T-cell (primary cell): ENCODE measurements around the gene SSH3. TPM values are rescaled to one million over a fixed set of nuclear protein-coding genes. Genes with fewer than 3 reads are reported as not detected.

Experiments used
- ATAC-seq, 4 experiments: fragments of 200-7000 bp in 3 of 4; fragments of 150-1000 bp in 1 of 4; cut with Tn5 transposase; replicated peaks in 1 of 4; 1 replicate in 3 of 4; 2 replicates in 1 of 4; pipeline ENCODE4 v1.10.0; 2021; ENCODE audit warnings: moderate library complexity in 3 of 4, mild to moderate bottlenecking in 2 of 4, moderate number of reproducible peaks in 1 of 4
- CTCF ChIA-PET, 2 donors: fragments of 300-600 bp; sonication (Branson Sonifier 250); formaldehyde crosslinking; loops; one replicate each; lab custom pipeline; 2022; ENCODE audit warnings: antibody characterized with exemption in 2 of 2; lab: Charles Lee
- POLR2A ChIA-PET, 2 donors: fragments of 300-600 bp; sonication (Branson Sonifier 250); formaldehyde crosslinking; loops; one replicate each; lab custom pipeline; 2022; ENCODE audit warnings: antibody characterized with exemption in 2 of 2; lab: Charles Lee
- DNase-seq, 35 experiments: peaks; one replicate each; pipeline versions ENCODE4 v3.0.0 to v3.0.0-alpha.2; 2013 to 2023
- H3K27ac ChIP-seq: one replicate; pipeline ENCODE4 v1.5.1; 2013; ENCODE audit warnings: low read length
- H3K27me3 ChIP-seq, 2 experiments: replicated peaks in 1 of 2; 1 replicate in 1 of 2; 2 replicates in 1 of 2; pipeline versions ENCODE4 v1.6.1 to v1.7.0; 2013; ENCODE audit warnings: low read length in 1 of 2, mixed read lengths in 1 of 2; ENCODE audit not compliant: control insufficient read depth in 2 of 2, insufficient read depth in 2 of 2; ENCODE audit errors: extremely low read depth in 1 of 2
- H3K36me3 ChIP-seq, 2 donors: 1 replicate in 1 of 2; 2 replicates in 1 of 2; pipeline versions ENCODE4 v1.6.1 to v1.7.0; 2013; ENCODE audit warnings: low read length in 1 of 2; ENCODE audit not compliant: control insufficient read depth in 2 of 2, insufficient read depth in 1 of 2; ENCODE audit errors: extremely low read depth in 1 of 2
- H3K4me1 ChIP-seq, 2 experiments: 1 replicate in 1 of 2; 2 replicates in 1 of 2; pipeline versions ENCODE4 v1.6.1 to v1.7.0; 2013; ENCODE audit warnings: low read length in 2 of 2, mixed read lengths in 1 of 2; ENCODE audit not compliant: insufficient read depth in 2 of 2, control insufficient read depth in 1 of 2; ENCODE audit errors: extremely low read depth in 1 of 2
- H3K4me3 ChIP-seq, 2 donors: 1 replicate in 1 of 2; 2 replicates in 1 of 2; pipeline versions ENCODE4 v1.5.1 to v1.7.0; 2013; ENCODE audit warnings: mild to moderate bottlenecking in 2 of 2, low read length in 1 of 2, moderate library complexity in 1 of 2; ENCODE audit not compliant: control insufficient read depth in 1 of 2; ENCODE audit errors: extremely low read depth in 1 of 2
- H3K9me3 ChIP-seq: 2 replicates; pipeline ENCODE4 v1.7.0; 2013
- H3K27ac Mint-ChIP-seq, 2 donors: one replicate each; pipeline ENCODE4 v1.8.0; 2020 to 2021; ENCODE audit warnings: mild to moderate bottlenecking in 2 of 2, mixed read lengths in 2 of 2
- H3K27me3 Mint-ChIP-seq, 2 donors: one replicate each; pipeline ENCODE4 v1.8.0; 2021 to 2022; ENCODE audit warnings: mixed read lengths in 2 of 2
- H3K36me3 Mint-ChIP-seq: one replicate; pipeline ENCODE4 v1.8.0; 2021; ENCODE audit warnings: mixed read lengths
- H3K4me1 Mint-ChIP-seq, 3 donors: one replicate each; pipeline ENCODE4 v1.8.0; 2020 to 2022; ENCODE audit warnings: mixed read lengths in 3 of 3, mild to moderate bottlenecking in 1 of 3
- H3K4me3 Mint-ChIP-seq, 3 donors: one replicate each; pipeline ENCODE4 v1.8.0; 2020 to 2022; ENCODE audit warnings: mild to moderate bottlenecking in 3 of 3, mixed read lengths in 3 of 3, moderate library complexity in 3 of 3
- H3K9me3 Mint-ChIP-seq, 3 donors: one replicate each; pipeline ENCODE4 v1.8.0; 2020 to 2022; ENCODE audit warnings: mixed read lengths in 3 of 3
- WGBS: methylation state at CpG from one replicate; pipeline ENCODE4 v1.1.5; 2013; ENCODE audit warnings: missing lambda C conversion rate; ENCODE audit not compliant: insufficient coverage; 5-methylcytosine and 5-hydroxymethylcytosine counted together
- total RNA-seq, 35 experiments: library from RNA in 6 of 35; stranded (reverse) in 6 of 35; fragments of 120-200 nt in 1 of 35; gene quantifications; one replicate each; pipeline versions ENCODE4 v1.2.1 to v1.2.4 and lab custom pipeline; 2013 to 2026

Gene SSH3
- total RNA-seq, 5 donors from 2014 or later (not counting 1 experiment from before 2014, with no cell fraction given) = 11.5 to 30.9 (median 26.7) TPM

DNA sequence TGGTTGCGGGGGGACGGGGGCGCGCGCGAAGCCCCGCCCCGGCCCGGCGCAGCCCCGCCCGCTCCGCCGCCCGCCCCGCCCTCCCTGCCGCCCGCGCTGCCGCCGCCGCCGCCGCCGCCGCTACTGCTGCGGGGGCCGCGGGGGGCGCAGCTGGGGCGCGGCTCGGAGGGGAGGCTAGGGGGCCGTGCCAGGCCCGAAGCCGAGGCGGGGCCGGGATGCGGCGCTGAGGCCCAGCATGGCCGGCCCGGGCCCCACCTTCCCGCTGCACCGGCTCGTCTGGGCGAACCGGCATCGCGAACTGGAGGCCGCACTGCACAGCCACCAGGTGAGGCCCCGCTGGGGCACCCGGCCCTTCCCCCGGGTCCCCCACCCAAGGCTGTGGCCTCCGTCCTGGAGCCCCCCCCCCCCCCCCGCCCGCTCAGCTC is 14.1 kb upstream of the SSH3 start, which contains the start of gene ANKRD13D:
ANKRD13D (plus strand) TSS at position 78 of the 425 bp plus-strand sequence; CDS start at position 236, 158 bp downstream.
- H3K36me3 Mint-ChIP-seq = peaks cover 17% of the 10 kb centered on the region
- H3K4me3 Mint-ChIP-seq = peak within 1 kb of the TSS; percentile 85 to 89 (median 85)
- H3K4me3 ChIP-seq = peak within 1 kb of the TSS; percentile 63 to 93
- H3K4me1 Mint-ChIP-seq = peaks cover 58 to 71% (median 70%) of the 10 kb centered on the region in 3 donors
- H3K9me3 Mint-ChIP-seq = no peaks in the 10 kb centered on the region
- WGBS = under 1% methylated on average over 28 of the region's 56 CpGs
- no peaks in the 10 kb centered on the region for H3K9me3 ChIP-seq
- no peaks in the 10 kb centered on the region for H3K27me3 Mint-ChIP-seq
- peak within 1 kb of the TSS; percentile 96 for H3K27ac ChIP-seq
- H3K4me1 ChIP-seq = peaks cover 27 to 77% of the 10 kb centered on the region in 2 experiments
- ChIA-PET CTCF (interaction anchor here (0.6 to 1.7 kb wide), 3 partner anchors 21 to 660 kb away, joined by 3 to 5 read pairs (median 3); no protein-coding TSS in a partner anchor), POLR2A (interaction anchor here in 1 of 2 donors (0.5 kb wide), 1 partner anchor 23 kb away, joined by 3 read pairs; the partner anchor contains the start of gene GRK2)
- peaks cover 11 to 52% of the 10 kb centered on the region in 2 donors for H3K36me3 ChIP-seq
- DNase-seq = peak in 1 of 35 experiments; percentile 38
- H3K27me3 ChIP-seq = no peaks in the 10 kb centered on the region
- peak; percentile 45 to 52 (median 47) for ATAC-seq
- peak within 1 kb of the TSS; percentile 93 to 98 for H3K27ac Mint-ChIP-seq

DNA sequence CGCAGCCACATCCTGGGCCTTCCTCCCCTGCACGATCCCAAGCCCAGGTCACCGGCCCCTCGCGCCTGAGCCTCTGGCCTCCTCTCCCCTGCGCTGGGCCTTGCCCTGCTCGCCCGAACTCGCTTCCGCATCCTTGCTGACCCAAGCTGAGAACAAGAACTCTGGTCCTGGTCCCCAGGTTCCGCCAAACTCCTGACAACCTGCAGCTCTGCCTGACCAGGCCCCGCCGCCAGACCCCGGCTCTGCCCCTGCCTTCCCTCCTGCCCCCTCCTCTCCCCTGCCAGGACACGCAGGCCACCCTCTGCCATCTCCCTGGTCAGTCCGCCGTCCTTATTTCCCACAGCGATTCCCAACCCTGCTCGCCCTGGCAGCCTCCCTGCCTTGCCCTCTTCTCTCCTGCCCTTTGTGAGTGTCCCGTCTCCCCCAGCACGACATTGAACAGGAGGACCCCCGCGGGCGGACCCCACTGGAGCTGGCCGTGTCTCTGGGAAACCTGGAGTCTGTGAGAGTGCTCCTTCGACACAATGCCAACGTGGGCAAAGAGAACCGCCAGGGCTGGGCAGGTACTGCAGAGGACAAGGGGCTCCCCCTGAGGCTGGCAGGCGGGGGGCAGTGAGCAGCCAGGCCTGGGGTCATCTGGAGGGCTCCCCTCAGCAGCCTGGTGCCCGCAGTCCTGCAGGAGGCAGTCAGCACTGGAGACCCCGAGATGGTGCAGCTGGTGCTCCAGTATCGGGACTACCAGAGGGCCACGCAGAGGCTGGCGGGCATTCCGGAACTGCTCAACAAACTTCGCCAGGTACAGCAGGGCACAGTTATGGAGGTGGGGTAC is 13.5 kb upstream of the SSH3 start:
- no peaks in the 10 kb centered on the region for H3K9me3 Mint-ChIP-seq
- ATAC-seq (no peak), DNase-seq (no peak)
- H3K27me3 Mint-ChIP-seq = no peaks in the 10 kb centered on the region
- peaks cover 7 to 49% of the 10 kb centered on the region in 2 donors for H3K36me3 ChIP-seq
- H3K27ac ChIP-seq = peak overlapping the region; percentile 62
- H3K4me3 Mint-ChIP-seq = peak overlapping the region; percentile 85 to 89 (median 85)
- CTCF ChIA-PET = interaction anchor here (0.6 to 1.7 kb wide), 3 partner anchors 22 to 661 kb away, joined by 3 to 5 read pairs (median 3); no protein-coding TSS in a partner anchor
- POLR2A ChIA-PET = no interaction called here
- H3K27me3 ChIP-seq = no peaks in the 10 kb centered on the region
- no peaks in the 10 kb centered on the region for H3K9me3 ChIP-seq
- H3K4me3 ChIP-seq = peak overlapping the region; percentile 60 to 74
- peaks cover 58 to 70% (median 70%) of the 10 kb centered on the region in 3 donors for H3K4me1 Mint-ChIP-seq
- 35% methylated on average over 34 of the region's 36 CpGs for WGBS
- H3K36me3 Mint-ChIP-seq = peaks cover 19% of the 10 kb centered on the region
- H3K27ac Mint-ChIP-seq = peak overlapping the region; percentile 91 to 95
- peaks cover 27 to 71% of the 10 kb centered on the region in 2 experiments for H3K4me1 ChIP-seq

GRCh38 chr11:67290801-67291200 is 12.5 kb upstream of the SSH3 start:
- Mint-ChIP-seq H3K9me3 (no peaks in the 10 kb centered on the region), H3K4me1 (peaks cover 58 to 63% (median 63%) of the 10 kb centered on the region in 3 donors), H3K27me3 (no peaks in the 10 kb centered on the region), H3K27ac (peak overlapping the region; percentile 91 to 95), H3K36me3 (peaks cover 23% of the 10 kb centered on the region), H3K4me3 (peak overlapping the region; percentile 85 to 89 (median 85))
- ChIA-PET POLR2A (interaction anchor here in 1 of 2 donors (0.7 kb wide), 1 partner anchor 23 kb away, joined by 3 read pairs; no protein-coding TSS in a partner anchor), CTCF (interaction anchor here in 1 of 2 donors (0.7 kb wide), 1 partner anchor 13 kb away, joined by 13 read pairs; no protein-coding TSS in a partner anchor)
- DNase-seq (no peak), ATAC-seq (no peak)
- no peak overlapping the region for H3K4me3 ChIP-seq
- H3K9me3 ChIP-seq = no peaks in the 10 kb centered on the region
- H3K27ac ChIP-seq = peak overlapping the region; percentile 62
- H3K27me3 ChIP-seq = no peaks in the 10 kb centered on the region
- H3K4me1 ChIP-seq = peaks cover 26 to 61% of the 10 kb centered on the region in 2 experiments
- WGBS = 92% methylated on average over 7 of the region's 7 CpGs
- H3K36me3 ChIP-seq = peaks cover 2 to 48% of the 10 kb centered on the region in 2 donors

- peak overlapping the region; percentile 17 to 89 (median 17) for H3K4me3 Mint-ChIP-seq
- CTCF ChIA-PET = interaction anchor here (0.6 to 2.7 kb wide), 3 partner anchors 24 to 35 kb away, joined by 3 to 7 read pairs (median 3); partner anchors contain the start of gene GRK2 (in 1 of the 2)
- peaks cover 33% of the 10 kb centered on the region for H3K36me3 Mint-ChIP-seq
- H3K4me1 Mint-ChIP-seq = peaks cover 57 to 62% (median 60%) of the 10 kb centered on the region in 3 donors
- H3K4me3 ChIP-seq = no peak overlapping the region
- H3K36me3 ChIP-seq = peaks cover 0 to 46% of the 10 kb centered on the region in 2 donors
- DNase-seq (no peak), ATAC-seq (no peak)
- H3K27me3 Mint-ChIP-seq = no peaks in the 10 kb centered on the region
- peak overlapping the region; percentile 73 to 82 for H3K27ac Mint-ChIP-seq
- no peaks in the 10 kb centered on the region for H3K9me3 ChIP-seq
- H3K4me1 ChIP-seq = peaks cover 21 to 52% of the 10 kb centered on the region in 2 experiments
- H3K27me3 ChIP-seq = no peaks in the 10 kb centered on the region
- POLR2A ChIA-PET = interaction anchor here (0.5 to 0.7 kb wide), 2 partner anchors 24 to 29 kb away, joined by 3 to 7 read pairs; no protein-coding TSS in a partner anchor
- H3K27ac ChIP-seq = peak overlapping the region; percentile 23
- WGBS = 97% methylated on average over 22 of the region's 33 CpGs
- peaks cover 0 to 6% (median 4%) of the 10 kb centered on the region in 3 donors for H3K9me3 Mint-ChIP-seq
Measured at GRCh38 chr11:67291481-67292381, 11.6 kb upstream of the SSH3 start.

DNA sequence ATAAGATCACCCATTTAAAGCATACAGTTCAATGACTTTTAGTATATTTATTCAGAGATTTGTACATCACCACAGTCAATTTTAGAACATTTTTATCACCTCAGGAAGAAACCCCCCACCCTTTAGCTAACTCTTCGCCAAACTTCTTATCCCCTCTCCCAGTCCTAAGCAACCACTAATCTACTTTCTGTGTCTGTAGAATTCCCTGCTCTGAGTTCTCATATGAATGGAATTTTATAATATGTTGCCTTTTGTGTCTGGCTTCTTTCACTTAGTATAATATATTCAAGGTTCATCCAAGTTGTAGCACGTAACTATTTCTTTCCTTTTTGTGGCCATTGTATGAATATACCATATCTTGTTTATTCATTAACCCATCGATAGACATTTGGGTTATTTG is 10.7 kb upstream of the SSH3 start:
- WGBS = no CpG with 5 or more reads among the region's 3 CpGs

More for the DNA sequence above, 10.7 kb upstream of the SSH3 start:
- ATAC-seq (no peak), DNase-seq (no peak)
- Histone ChIP-seq H3K4me3 (no peak overlapping the region), H3K27me3 (no peaks in the 10 kb centered on the region), H3K27ac (peak overlapping the region; percentile 62), H3K4me1 (peaks cover 14 to 43% of the 10 kb centered on the region in 2 experiments), H3K9me3 (no peaks in the 10 kb centered on the region), H3K36me3 (peaks cover 0 to 44% of the 10 kb centered on the region in 2 donors)
- H3K4me3 Mint-ChIP-seq = peak overlapping the region; percentile 8 to 45 (median 32)
- H3K9me3 Mint-ChIP-seq = peaks cover 0 to 10% (median 8%) of the 10 kb centered on the region in 3 donors
- no peaks in the 10 kb centered on the region for H3K27me3 Mint-ChIP-seq
- peaks cover 37% of the 10 kb centered on the region for H3K36me3 Mint-ChIP-seq
- peaks cover 53 to 56% (median 54%) of the 10 kb centered on the region in 3 donors for H3K4me1 Mint-ChIP-seq
- H3K27ac Mint-ChIP-seq = peak overlapping the region; percentile 60 to 82
- ChIA-PET POLR2A (interaction anchor here in 1 of 2 donors (0.7 kb wide), 1 partner anchor 60 kb away, joined by 3 read pairs; no protein-coding TSS in a partner anchor), CTCF (interaction anchor here in 1 of 2 donors (0.7 to 2.7 kb wide), 6 partner anchors 15 to 50 kb away, joined by 3 to 10 read pairs (median 4); partner anchors contain the start of gene GRK2)
